ENCODE data around the gene ATXN7L1. TPM values are rescaled to one million over a fixed set of nuclear protein-coding genes. Genes with fewer than 3 reads are reported as not detected.

Gene ATXN7L1
- total and polyA plus RNA-seq, 2 donors (not counting 1 experiment from before 2014, with no cell fraction given), result 7.1 to 40.6 TPM

DNA sequence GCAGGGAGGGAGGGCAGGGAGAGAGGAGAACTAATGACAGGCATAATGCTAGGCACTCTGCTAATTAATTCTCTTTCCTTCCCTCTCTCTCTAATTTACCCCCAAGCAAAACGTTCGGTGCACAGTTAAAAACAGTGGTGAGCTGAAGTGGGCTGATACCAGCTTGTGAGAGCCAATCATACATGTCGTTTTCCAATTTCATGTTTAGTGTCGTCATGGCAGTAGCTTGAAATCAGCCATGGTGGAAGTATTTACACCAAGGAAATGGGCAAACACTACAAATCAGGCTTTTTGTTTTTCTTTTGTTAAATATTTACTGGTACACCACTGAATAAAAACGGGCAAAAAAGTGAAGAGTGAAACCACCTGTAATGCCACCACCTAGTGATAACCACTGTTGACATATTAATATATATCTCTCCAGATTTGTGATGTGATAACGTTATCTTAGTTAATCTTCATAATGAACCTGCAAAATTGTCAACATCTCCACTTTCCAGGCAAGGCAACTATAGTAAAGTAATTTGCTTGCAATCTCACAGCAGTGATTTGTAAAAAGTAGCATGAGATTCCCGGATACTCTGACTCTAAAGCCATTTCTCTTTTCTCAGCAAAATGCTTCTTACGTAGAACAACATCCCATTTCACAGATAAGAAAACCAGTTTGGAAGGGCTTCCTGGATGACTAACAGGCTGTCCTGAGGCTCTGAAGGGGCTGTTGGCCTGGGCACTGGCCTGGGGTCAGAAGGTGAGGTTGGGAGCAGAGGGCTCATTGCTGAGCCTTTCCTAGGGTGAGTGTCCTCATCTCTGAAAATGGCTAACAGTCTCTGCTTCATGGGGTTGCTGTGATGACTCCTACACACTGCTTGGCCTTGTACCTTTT lies 83.7 kb downstream of the ATXN7L1 start:
- no peaks in the 10 kb centered on the region for H3K27me3 ChIP-seq (replicated peaks in 1 of 4; ENCODE audit: control extremely low read depth in 1 of 4, control insufficient read depth in 3 of 4, insufficient read depth in 4 of 4, low read length in 3 of 4)
- no peaks in the 10 kb centered on the region for H3K79me2 ChIP-seq (ENCODE audit: control insufficient read depth, insufficient read depth, low read length)
- H2AFZ ChIP-seq (ENCODE audit: insufficient read depth, low read depth, low read length, poor library complexity, severe bottlenecking), result no peak overlapping the region
- no peak overlapping the region for H3K4me2 ChIP-seq (replicated peaks; ENCODE audit: low read depth, low read length, poor library complexity, severe bottlenecking)
- no peak for DNase-seq
- ATAC-seq (ENCODE audit: low read depth), result no peak
- no peaks in the 10 kb centered on the region for H4K20me1 ChIP-seq (ENCODE audit: control insufficient read depth, insufficient read depth, low read length, poor library complexity, severe bottlenecking)
- 86% methylated on average over 4 of the region's 8 CpGs for WGBS (ENCODE audit: insufficient coverage)
- no peaks in the 10 kb centered on the region for H3K4me1 ChIP-seq (ENCODE audit: control insufficient read depth in 2 of 2, insufficient read depth in 2 of 2, low read length in 2 of 2)
- no peaks in the 10 kb centered on the region for H3K9me3 ChIP-seq (ENCODE audit: control extremely low read depth in 1 of 3, control insufficient read depth in 2 of 3, insufficient read depth in 1 of 3, low read length in 2 of 3)
- intact Hi-C loops (cut with micrococcal nuclease), result no loop called here
- no peak overlapping the region for H3K27ac Mint-ChIP-seq
- TF ChIP-seq EZH2 (IDR thresholded peaks at IDR 0.05; ENCODE audit: borderline replicate concordance, insufficient read depth, low read depth, low read length, poor library complexity, severe bottlenecking), result no peak
- TF ChIP-seq, protein P1, sequence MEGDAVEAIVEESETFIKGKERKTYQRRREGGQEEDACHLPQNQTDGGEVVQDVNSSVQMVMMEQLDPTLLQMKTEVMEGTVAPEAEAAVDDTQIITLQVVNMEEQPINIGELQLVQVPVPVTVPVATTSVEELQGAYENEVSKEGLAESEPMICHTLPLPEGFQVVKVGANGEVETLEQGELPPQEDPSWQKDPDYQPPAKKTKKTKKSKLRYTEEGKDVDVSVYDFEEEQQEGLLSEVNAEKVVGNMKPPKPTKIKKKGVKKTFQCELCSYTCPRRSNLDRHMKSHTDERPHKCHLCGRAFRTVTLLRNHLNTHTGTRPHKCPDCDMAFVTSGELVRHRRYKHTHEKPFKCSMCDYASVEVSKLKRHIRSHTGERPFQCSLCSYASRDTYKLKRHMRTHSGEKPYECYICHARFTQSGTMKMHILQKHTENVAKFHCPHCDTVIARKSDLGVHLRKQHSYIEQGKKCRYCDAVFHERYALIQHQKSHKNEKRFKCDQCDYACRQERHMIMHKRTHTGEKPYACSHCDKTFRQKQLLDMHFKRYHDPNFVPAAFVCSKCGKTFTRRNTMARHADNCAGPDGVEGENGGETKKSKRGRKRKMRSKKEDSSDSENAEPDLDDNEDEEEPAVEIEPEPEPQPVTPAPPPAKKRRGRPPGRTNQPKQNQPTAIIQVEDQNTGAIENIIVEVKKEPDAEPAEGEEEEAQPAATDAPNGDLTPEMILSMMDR (IDR thresholded peaks at IDR 0.05), result no peak
- no peaks in the 10 kb centered on the region for H3K4me1 Mint-ChIP-seq
- ChIA-PET CTCF (no interaction called here), POLR2A (no interaction called here)
- H3K27me3 Mint-ChIP-seq, result no peaks in the 10 kb centered on the region
- H3K4me3 Mint-ChIP-seq, result no peak overlapping the region
- H3K9ac ChIP-seq (ENCODE audit: low read length), result no peak overlapping the region
- H3K9me3 Mint-ChIP-seq (ENCODE audit: insufficient read depth), result no peaks in the 10 kb centered on the region
- H3K4me3 ChIP-seq (ENCODE audit: control extremely low read depth in 1 of 5, extremely low read depth in 1 of 5, insufficient read depth in 1 of 5, low read depth in 2 of 5, low read length in 4 of 5), result no peak overlapping the region
- H3K27ac ChIP-seq (ENCODE audit: low read length in 2 of 2), result no peak overlapping the region
- H3K36me3 ChIP-seq (replicated peaks in 1 of 2; ENCODE audit: control extremely low read depth in 1 of 2, control insufficient read depth in 1 of 2, extremely low read depth in 1 of 2, insufficient read depth in 2 of 2, low read length in 1 of 2), result no peaks in the 10 kb centered on the region

DNA sequence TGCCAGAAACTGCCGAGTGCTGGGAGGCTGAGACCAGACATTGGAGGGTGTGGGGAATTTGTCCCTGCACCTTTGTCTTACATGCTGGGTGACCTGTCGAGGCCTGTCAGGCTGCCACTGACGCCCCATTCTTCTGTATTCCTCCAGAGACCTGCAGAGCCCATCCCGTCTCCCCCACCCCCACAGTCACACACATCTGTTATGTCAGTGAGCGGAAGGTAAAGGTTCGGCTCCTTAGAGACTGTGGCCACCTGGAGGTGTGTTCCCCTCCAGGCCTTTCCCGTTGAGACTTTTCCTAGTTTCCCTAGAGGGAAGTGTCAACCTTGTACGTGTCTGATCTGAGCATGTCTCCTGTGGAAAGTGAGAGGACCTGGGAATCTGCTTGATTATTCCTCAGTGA lies 84.5 kb downstream of the ATXN7L1 start:
- H3K79me2 ChIP-seq (ENCODE audit: control insufficient read depth, insufficient read depth, low read length), result no peaks in the 10 kb centered on the region
- DNase-seq (no peak), ATAC-seq (ENCODE audit: low read depth) (no peak)
- no peak overlapping the region for H3K4me3 Mint-ChIP-seq
- H3K27ac ChIP-seq (ENCODE audit: low read length in 2 of 2), result no peak overlapping the region
- no peaks in the 10 kb centered on the region for H4K20me1 ChIP-seq (ENCODE audit: control insufficient read depth, insufficient read depth, low read length, poor library complexity, severe bottlenecking)
- CTCF ChIA-PET, result no interaction called here
- no peaks in the 10 kb centered on the region for H3K4me1 ChIP-seq (ENCODE audit: control insufficient read depth in 2 of 2, insufficient read depth in 2 of 2, low read length in 2 of 2)
- H3K9me3 ChIP-seq (ENCODE audit: control extremely low read depth in 1 of 3, control insufficient read depth in 2 of 3, insufficient read depth in 1 of 3, low read length in 2 of 3), result no peaks in the 10 kb centered on the region
- no peak overlapping the region for H2AFZ ChIP-seq (ENCODE audit: insufficient read depth, low read depth, low read length, poor library complexity, severe bottlenecking)
- intact Hi-C loops (cut with micrococcal nuclease), result no loop called here
- H3K27me3 Mint-ChIP-seq, result no peaks in the 10 kb centered on the region
- TF ChIP-seq, protein P1 (IDR thresholded peaks at IDR 0.05), result no peak
- TF ChIP-seq EZH2 (IDR thresholded peaks at IDR 0.05; ENCODE audit: borderline replicate concordance, insufficient read depth, low read depth, low read length, poor library complexity, severe bottlenecking), result no peak
- no peak overlapping the region for H3K9ac ChIP-seq (ENCODE audit: low read length)
- no peaks in the 10 kb centered on the region for H3K9me3 Mint-ChIP-seq (ENCODE audit: insufficient read depth)
- H3K36me3 ChIP-seq (replicated peaks in 1 of 2; ENCODE audit: control extremely low read depth in 1 of 2, control insufficient read depth in 1 of 2, extremely low read depth in 1 of 2, insufficient read depth in 2 of 2, low read length in 1 of 2), result no peaks in the 10 kb centered on the region
- H3K27me3 ChIP-seq (replicated peaks in 1 of 4; ENCODE audit: control extremely low read depth in 1 of 4, control insufficient read depth in 3 of 4, insufficient read depth in 4 of 4, low read length in 3 of 4), result no peaks in the 10 kb centered on the region
- no peak overlapping the region for H3K4me3 ChIP-seq (ENCODE audit: control extremely low read depth in 1 of 5, extremely low read depth in 1 of 5, insufficient read depth in 1 of 5, low read depth in 2 of 5, low read length in 4 of 5)
- H3K4me2 ChIP-seq (replicated peaks; ENCODE audit: low read depth, low read length, poor library complexity, severe bottlenecking), result no peak overlapping the region
- POLR2A ChIA-PET, result no interaction called here
- H3K4me1 Mint-ChIP-seq, result no peaks in the 10 kb centered on the region
- H3K27ac Mint-ChIP-seq, result no peak overlapping the region
- 98% methylated on average over 6 of the region's 8 CpGs for WGBS (ENCODE audit: insufficient coverage)
